Islet precursor cell (in vitro differentiated cells): ENCODE data around the gene PCNX1.
"Not testable (repeated sequence)": the region's sequence is repeated elsewhere in the genome, so short reads cannot be mapped to it uniquely, and the experiment has no call there.

Source experiments
- DNase-seq: peaks from one replicate; pipeline ENCODE4 v3.0.0-alpha.2; 2018

The PCNX1 gene

DNA sequence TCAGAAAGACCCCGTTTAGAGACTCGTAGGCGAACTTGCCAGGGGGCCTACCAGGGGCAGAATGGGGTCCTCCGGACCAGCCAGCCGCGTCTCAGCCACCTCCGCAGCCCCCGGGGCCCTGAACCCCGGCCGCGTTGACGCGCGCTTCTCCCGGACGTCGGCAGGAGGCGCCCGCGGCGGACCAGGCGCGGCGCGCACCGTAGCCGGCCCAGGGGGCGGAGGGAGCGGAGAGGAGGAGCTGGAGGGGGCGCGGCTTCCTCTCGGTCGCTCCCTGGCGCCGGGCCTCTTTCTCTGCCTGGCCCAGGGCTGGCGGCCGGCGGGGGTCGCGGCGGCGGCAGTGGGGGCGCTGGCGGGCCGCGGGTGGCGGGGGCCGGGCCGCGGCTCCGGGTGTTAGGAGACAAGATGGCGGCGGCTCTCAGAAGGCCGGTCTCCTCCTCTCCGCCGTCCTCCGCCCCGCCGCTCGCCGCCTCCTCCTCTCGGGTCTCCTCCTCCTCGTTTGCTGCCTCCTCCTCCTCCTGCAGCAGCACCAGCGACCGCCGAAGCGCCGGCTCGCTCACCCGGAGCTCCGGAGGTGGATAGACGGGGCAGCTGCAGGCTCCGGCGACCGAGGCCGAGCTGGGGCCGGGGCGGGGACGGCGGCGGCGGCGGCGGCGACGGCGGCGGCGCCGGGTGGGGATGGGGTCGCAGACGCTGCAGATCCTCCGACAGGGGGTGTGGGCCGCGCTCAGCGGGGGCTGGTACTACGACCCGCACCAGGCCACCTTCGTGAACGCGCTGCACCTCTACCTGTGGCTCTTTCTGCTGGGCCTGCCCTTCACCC, at the start of gene PCNX1:
PCNX1 (plus strand) TSS at position 284 of the 820 bp plus-strand sequence; CDS start at position 676, 392 bp downstream.
- peak; percentile 94 for DNase-seq

DNA sequence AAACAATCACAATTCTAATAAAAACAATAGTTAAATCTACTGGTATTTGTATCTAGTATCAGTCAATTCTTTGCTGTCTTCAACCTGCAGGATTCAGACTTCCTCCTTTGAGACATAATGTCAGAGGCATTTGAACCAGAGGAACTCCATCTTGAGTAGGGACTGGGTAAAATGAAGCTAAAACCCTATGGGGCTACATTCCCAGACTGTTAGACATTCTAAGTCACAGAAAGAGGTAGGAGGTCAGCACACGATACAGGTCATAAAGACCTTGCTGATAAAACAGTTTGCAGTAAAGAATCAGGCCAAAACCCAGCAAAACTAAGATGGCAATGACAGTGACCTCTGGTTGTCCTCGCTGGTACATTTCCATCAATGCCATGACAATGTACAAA, 49.8 kb upstream of the PCNX1 start:
- DNase-seq, result no peak

DNA sequence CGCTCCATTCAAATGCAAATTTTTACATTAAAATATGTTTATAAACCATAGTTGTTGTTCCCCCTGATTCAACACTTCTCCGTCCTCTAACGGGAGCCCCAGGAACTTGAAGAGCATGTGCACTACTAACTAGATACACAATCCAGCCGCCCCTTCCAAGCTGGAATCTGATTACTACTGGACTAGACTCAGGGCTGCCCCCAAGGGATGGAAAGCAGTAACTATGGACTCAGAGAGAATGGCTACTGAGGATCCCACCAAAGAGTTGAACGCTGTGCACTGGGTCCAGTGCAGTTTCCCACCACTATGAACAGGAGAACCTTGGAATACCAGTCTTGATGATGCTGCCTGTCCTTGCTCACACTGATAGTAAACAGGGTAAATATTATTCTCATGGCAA, 48.6 kb upstream of the PCNX1 start:
- no peak for DNase-seq

DNA sequence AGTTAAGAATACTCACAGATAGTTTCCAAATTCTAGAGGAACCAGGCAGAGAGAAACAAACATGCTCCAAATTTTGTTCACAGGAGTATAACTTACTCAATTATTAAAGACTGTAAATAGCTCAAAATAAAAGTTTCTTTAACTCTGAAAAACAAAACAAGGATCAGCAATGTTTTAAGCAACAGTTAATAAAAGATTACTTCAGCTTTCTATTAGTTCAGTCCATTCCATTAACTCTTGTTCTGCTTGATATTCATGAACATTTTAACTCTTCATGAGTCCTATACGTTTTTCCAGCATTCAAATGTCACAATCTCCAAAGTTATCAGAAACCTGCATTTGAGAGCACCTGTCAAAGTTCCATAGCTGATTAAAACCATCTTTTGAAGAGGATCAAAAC, 40.3 kb upstream of the PCNX1 start:
- DNase-seq, result not testable (repeated sequence)

DNA sequence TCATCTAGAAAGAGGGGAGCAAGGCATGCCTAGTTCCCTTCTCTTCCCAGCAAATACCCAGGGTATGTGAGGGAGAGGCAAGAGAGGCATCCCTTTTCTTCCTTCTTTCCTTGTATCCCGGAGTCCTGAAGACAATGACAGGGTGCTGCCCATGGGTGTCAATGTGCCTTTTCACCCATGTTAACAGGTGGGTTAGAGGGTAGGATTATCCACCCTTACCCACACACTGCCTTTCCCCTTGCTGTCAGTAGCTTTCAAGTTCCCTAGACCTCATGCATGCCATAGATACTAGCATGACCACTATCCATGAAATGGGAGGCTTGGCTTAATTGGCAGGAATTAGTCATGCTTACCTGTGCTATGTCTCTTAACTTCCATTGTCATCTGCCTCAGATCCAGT, 36.3 kb upstream of the PCNX1 start:
- no peak for DNase-seq

DNA sequence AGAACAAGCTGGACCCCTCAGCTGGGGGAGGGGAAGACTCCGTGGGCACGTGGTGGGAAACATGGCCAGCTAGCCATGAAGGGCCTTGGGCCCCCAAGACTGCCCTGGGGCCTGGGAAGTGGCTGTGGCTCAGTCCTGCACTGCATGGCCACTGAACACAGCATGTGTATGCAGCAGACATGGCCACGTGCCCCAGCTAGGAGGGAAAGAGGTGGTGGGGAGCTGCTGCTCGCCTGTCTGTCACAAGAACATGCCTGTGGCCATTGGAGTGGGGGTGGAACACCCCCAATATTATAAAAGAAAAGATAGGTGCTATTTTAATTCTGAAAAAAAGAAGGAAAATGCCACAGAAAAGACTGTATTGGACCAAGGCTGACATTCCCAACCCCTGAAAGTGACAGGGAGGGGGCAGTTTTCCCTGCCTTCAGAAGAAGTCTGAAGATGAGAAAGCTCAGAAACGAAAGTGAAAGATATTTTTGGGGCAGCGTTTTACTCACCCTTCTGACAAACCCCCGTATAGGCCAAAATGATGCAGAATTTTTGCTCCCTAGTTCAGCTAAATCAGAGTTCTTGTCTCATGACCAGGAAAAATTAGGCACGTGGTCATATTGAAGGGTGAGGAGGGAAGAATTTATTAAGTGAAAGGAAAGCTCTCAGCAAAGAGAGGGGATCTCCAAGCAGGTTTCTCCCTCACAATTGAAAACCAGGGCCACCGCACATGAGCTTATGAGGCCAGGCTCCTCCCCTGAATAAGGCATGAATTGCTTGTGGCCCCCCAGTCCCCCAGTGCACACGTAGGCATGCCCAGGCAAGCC, 35.2 kb upstream of the PCNX1 start:
- no peak for DNase-seq

DNA sequence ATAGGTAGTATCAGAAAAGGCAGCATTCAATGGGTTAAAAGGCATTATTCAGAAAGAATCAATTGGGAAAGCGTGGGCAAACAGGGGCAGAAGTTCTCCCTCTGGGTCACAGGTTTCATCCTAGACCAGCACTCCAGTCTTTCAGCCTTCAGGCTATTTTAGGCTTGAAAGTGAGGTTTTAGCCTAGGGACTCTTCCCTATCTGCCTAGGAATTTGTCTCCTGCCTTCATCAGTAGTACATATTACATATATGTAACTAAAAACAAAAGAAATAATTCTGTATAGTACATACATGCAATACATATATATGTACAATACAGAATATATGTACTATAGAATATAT, 34.6 kb upstream of the PCNX1 start:
- DNase-seq, result no peak

DNA sequence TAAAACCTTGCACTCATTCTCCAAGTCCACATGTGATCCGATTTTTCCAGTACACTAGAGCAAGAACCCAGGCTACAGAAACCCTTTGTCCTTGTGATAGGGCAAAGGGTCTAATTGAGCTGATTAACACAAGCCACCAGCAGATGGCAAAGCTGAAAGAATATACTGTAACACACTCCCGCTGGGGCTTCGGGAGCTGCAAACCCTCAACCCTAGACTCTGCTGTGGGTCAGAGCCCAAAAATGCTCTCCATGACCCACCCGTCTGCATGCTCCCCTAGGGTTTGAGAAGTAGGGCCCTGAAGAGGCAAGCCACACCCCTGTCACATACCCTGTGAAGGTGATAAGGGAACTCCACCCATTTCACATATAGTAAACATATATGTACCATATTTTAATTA, 33.6 kb upstream of the PCNX1 start:
- no peak for DNase-seq

DNA sequence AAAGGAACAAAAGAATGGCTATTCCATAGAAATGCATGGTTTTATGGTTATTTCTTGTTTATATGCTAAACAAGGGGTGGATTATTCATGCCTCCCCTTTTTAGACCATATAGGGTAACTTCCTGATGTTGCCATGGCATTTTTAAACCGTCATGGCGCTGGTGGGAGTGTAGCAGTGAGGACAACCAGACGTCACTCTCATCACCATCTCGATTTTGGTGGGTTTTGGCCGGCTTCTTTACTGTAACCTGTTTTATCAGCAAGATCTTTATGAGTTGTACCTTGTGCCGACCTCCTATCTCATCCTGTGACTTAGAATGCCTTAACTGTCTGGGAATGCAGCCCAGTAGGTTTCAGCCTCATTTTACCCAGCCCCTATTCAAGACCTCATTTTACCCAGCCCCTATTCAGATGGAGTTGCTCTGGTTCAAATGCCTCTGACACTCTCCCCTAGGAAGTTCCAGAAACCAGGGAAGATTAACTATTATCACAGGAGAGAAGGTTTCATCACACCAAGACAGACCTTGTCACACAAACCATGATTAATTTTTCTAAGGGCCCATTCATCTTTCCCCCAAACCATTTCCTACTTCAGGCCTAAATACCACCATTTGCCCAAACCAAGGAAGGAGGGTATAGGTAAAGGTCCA, 31.3 kb upstream of the PCNX1 start:
- peak; percentile 91 for DNase-seq

DNA sequence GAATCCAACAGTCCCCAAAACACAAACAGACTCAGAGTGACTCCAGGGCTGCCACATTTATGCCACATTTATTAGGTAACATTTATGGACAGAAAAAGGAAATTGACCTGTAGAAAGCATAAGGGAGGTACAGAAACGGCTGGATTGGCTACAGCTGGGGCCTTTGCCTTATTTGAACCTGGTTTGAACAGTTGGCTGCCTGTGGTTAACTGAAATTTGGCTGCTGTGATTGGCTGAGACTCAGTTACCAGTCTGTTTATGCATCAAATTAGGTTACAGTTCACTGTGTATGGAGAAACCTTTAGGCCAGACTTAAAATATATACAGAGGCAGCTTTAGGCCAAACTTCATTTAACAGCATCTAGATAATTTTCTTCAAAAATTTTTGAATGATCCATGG, 27.8 kb upstream of the PCNX1 start:
- no peak for DNase-seq

DNA sequence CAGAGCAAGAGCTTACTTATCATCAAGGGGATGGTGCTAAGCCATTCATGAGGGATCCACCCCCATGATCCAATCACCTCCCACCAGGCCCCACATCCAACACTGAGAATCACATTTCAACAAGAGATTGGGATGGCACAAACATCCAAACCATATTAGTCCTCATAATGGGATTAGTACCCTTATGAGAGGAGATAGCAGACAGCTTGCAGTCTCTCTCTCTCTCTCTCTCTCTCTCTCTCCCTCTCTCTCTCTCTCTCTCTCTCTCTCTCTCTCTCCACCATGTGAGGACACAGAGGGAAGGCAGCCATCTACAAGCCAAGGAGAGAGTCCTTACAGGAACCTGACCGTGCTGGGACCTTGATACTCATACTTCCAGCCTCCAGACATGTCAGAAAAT, 26.4 kb upstream of the PCNX1 start:
- not testable (repeated sequence) for DNase-seq

DNA sequence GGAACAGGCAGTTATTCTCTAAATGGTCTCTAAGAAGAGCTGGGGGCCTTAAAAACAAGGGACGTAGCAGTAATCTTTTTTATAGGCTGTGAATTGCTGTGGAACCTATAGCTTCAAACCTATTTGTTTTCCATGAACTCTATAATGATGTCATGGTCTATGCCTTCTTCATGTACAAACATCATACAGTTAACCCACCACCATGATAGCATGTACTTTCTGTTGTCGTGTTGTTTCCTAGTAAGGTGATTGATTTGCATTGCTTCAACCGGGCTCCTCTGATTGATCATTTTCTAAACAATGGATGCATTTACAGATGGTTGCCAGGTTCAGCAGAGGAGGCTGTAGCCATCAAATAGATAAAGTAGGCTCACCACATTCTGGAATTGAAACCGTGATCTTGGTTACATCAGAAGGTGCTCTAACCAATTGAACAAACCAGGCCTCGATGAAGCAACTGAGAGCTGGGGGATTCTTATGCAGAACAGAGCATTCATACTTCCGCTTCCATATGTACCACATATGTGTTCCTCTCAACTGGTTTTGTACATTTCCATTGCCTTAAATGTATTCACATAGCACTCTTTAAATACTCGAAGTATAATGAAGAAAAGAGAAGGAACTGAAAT, 25.6 kb upstream of the PCNX1 start:
- no peak for DNase-seq

DNA sequence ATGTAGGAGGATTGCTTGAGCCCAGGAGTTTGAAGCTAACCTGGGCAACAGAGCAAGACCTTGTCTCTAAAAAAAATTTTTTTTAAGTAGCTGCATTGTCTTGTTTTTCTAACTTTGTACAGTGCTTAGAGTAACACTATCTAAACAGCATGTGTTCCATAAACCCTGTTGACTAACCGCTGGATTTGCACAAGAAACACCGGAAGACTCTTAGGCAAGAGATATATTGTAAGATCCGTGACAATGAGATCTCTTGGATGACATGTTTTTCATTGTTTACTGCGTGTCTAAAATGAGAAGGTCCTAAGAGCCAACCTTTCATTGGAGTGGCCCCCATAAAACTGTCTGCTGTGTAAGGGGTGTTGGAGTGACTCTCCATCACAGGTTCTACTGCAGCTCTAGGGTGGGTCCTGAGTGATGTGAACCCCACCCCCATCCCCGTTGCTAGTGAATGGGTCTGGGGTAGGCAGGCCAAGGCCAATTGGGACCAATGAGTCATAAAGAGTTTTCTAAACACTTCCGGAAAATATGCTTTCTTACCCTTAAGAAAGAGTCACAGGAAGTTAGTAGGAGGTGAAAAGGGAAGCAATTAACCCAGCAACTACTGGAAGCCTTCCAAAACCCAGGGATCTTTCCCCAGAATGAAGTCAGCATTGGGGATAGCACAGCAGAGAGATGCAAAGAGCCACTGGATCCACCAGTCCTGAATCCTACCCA, 24.3 kb upstream of the PCNX1 start:
- no peak for DNase-seq

DNA sequence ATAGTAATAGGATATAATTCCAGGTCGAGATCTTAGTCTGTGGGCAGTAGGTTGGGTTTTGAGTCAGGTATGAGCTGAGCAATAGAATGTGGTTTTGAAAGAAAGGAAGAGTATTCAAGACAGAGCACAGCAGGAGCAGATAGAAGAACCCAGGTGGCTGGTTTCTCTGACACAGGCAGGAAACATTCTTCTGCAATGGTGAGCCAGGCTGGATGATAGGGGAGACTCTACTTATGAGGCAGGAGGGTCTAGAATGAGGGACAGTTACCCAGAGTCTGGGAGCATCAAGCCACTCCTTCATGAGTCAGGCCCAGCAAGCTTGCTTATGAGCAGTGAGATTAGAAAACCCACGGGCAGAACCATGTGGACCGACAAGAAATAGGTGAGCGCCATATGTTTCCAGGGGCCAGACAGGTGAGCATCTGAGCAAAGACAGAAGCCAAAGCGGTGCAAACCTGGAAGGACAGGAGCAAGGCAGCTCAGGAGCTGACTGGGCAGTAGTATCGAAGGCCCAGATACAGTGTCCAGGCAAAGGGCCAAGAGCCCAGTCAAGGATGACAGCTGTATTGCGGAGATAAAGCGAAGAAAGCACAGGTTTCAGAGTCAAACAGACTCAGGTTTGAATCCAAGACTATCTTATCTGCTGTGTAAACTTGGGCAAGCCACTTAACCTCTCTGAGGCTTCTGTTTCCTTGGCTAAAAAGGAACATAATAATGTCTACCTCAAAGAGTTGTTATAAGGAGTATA, 22.5 kb upstream of the PCNX1 start:
- DNase-seq, result no peak

DNA sequence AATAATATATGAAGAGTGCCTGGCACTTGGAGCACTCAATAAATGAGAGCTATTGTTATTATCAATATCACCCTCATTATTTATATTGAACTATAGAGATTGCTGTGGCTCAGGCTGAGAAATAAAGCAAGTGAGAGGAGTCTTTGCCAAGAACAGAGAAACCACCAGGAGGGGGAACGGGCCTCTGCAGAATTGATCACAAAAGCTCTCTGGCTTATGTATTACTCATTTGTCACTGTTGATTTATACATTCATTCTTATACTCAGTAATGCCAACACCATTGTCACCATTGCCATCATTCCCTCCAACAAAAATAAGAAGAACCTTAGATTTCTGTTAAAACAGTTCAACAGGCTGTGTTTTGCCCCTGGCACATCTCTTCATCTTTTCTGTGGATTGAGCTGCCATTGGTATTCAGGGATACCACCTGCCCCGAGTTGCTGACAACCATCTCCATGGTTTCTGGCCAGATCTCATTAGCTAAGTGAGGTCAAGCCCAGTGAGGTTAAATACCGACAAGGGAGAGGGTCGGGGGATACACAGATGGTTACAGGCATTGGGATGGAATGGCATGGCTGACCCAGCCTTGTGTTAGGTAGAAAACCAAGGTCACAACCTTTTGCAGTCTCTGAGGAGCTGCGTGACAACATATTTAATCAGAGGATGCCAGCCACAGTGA, 21.8 kb upstream of the PCNX1 start:
- no peak for DNase-seq

DNA sequence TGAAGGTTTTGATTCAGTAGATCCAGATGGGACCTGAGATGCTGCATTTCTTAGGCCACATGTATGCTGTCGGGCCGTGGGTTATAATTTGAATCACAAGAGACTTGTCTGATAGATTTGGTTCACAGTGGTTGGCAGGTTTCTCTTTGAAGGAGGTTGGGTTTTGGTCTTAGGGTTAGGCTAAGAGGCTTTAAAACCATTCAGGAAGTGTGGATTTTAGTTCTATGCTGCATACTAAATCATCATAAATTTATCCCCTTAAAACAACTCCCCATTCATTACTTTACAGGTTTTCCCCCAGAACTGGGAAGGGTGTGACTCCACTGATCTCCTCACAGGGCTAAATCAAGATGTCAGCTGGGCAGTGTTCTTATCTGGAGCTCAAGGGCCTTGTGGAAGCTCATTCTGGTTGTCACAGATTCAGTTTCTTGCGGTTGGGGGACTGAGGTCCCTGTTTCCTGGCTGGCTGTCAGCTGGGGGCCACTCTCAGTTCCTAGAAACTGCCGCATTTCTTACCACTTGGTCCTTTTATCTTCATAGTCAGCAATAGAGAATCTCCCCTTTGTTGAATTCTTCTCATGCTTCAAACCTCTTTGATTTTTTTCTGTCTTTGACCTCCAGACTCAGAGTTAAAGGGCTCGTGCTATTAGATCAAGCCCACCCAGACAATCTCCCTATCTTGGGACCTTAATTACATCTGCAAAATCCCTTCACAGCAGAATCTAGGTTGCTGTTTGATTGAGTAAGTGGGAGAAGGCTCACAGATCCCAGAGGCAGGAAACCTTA, 20.6 kb upstream of the PCNX1 start:
- no peak for DNase-seq

DNA sequence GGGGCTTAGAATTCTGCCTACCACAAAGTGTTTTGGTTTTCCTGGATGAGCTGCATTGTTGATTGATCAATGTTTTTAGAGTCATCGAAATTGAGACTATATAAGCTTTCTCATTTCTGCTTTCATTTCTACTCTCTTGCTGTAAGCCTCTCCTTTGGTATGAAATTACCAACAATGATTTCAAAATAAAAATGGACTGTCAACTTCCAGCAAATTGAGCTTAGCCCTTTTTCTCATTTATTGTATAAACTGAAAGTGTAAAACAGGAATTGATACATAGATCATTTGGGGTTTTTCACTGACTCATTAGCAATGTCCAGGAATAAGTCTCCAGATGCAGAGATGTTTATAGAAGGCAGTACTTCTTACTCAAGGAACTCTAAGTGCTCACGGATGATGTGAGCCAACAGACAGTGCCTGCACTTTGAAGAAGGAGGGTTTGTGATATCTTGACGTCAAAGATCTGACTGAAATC, 20.0 kb upstream of the PCNX1 start:
- no peak for DNase-seq

DNA sequence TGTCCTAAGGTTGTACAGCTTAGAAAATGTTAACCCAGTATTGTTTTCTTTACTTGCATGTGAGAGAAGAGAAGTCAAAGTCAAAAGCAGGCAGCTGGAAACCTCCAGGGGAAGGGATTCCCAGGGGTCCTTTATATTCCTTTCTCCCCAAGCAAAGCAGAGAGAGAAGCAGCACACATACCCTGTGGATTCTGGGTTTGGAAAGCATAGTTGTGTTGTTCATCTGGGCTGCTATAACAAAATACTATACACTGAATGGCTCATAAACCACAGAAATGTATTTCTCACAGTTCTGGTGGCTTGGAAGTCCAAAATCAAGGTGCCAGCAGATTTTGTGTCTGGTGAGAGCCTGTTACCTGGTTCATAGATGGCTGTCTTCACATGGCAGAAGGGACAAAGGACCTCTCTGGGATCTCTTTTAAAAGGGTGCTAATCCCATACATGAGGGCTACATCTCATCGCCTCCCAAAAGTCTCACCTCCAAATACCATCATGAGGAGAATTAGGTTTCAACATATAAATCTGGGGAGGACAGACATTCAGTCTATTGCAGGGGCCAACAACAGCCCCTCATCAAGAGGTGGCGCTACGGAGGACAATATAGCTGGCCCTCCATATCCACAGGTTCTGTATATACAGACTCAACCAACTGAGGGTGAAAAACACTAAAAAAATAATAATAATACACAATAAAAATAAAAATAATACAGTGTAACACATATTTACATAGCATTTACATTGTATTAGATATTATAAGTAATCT, 19.3 kb upstream of the PCNX1 start:
- no peak for DNase-seq

DNA sequence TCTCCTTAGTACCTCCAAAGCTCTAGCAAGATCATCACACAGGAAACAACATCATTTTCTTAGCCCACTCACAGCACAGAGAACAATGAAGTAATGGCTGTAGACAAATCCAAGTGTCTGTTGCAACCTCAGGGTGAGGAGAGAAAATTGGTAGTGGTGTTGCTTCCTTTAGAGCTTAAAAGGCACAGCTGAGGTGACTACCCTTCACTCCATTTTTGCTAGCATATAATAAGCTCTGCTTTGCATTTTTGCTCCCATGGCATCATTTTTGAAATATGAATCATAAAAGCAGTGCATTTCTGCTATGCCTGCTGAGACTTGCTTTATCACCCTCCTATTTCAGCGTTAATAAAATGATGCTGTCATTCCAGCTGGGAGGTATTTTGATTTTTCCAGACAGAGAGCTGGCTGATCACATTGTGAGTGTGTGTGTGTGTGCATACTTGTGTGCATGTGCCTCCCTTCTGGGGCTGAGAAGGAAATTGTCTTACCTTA, 18.5 kb upstream of the PCNX1 start:
- no peak for DNase-seq
